Left hindlimb (tissue), 1 donor: Measurements from ENCODE around the gene UBE2U.
"Not testable (repeated sequence)": the region's sequence is repeated elsewhere in the genome, so short reads cannot be mapped to it uniquely, and the experiment has no call there.

Experiments
- DNase-seq: peaks from one replicate; pipeline ENCODE4 v3.0.0-alpha.2; 2018

UBE2U gene

GRCh38 chr1:64241069-64241468, 37.6 kb downstream of the UBE2U start:
- no peak for DNase-seq

GRCh38 chr1:64242895-64243756, 39.7 kb downstream of the UBE2U start:
- DNase-seq = no peak

- DNase-seq = no peak
Observed at GRCh38 chr1:64243757-64244080, 40.3 kb downstream of the UBE2U start.

GRCh38 chr1:64245495-64245894, 42.1 kb downstream of the UBE2U start:
- no peak for DNase-seq

GRCh38 chr1:64246294-64246917, 43.0 kb downstream of the UBE2U start:
- no peak for DNase-seq

GRCh38 chr1:64248065-64248464, 44.6 kb downstream of the UBE2U start:
- no peak for DNase-seq

GRCh38 chr1:64250472-64250871, 47.0 kb downstream of the UBE2U start:
- not testable (repeated sequence) for DNase-seq

- DNase-seq = no peak
Observed at GRCh38 chr1:64251971-64252370, 48.5 kb downstream of the UBE2U start.

GRCh38 chr1:64257233-64257632, 53.8 kb downstream of the UBE2U start:
- DNase-seq = not testable (repeated sequence)

GRCh38 chr1:64258444-64258843, 55.0 kb downstream of the UBE2U start:
- DNase-seq = not testable (repeated sequence)

- DNase-seq = no peak
Observed at GRCh38 chr1:64263335-64263734, 59.9 kb downstream of the UBE2U start.

- DNase-seq = no peak
Observed at GRCh38 chr1:64263856-64264255, 60.4 kb downstream of the UBE2U start.

- DNase-seq = no peak
Observed at GRCh38 chr1:64265141-64265540, 61.7 kb downstream of the UBE2U start.

- DNase-seq = no peak
Observed at GRCh38 chr1:64266991-64267390, 63.6 kb downstream of the UBE2U start.

GRCh38 chr1:64268653-64269557, 65.5 kb downstream of the UBE2U start:
- peak; percentile 65 for DNase-seq

GRCh38 chr1:64269558-64269884, 66.1 kb downstream of the UBE2U start:
- no peak for DNase-seq

- no peak for DNase-seq
Observed at GRCh38 chr1:64280001-64280400, 76.6 kb downstream of the UBE2U start.

- peak; percentile 49 for DNase-seq
Observed at GRCh38 chr1:64282351-64282750, 78.9 kb downstream of the UBE2U start.

- DNase-seq = no peak
Observed at GRCh38 chr1:64287071-64287470, 83.6 kb downstream of the UBE2U start.

- no peak for DNase-seq
Observed at GRCh38 chr1:64290420-64290819, 87.0 kb downstream of the UBE2U start.

GRCh38 chr1:64291931-64292330, 88.5 kb downstream of the UBE2U start:
- no peak for DNase-seq

- DNase-seq = no peak
Observed at GRCh38 chr1:64292399-64292798, 89.0 kb downstream of the UBE2U start.

GRCh38 chr1:64293820-64294219, 90.4 kb downstream of the UBE2U start:
- DNase-seq = no peak

GRCh38 chr1:64295136-64295535, 91.7 kb downstream of the UBE2U start:
- no peak for DNase-seq
